Measurements from ENCODE around the gene TBC1D14.

GRCh38 chr4:7060346-7061150 lies 150.9 kb downstream of the TBC1D14 start:
- TF ChIP-seq CTCF (IDR thresholded peaks at IDR 0.05) = no peak
- no peak for TF ChIP-seq POLR2A (IDR thresholded peaks at IDR 0.05)

Data from heart left ventricle (tissue), 13 donors.